ENCODE results near the gene RSPO4. TPM values are rescaled to one million over a fixed set of nuclear protein-coding genes. Genes with fewer than 3 reads are reported as not detected.

Gene RSPO4
- total and polyA plus RNA-seq, 2 donors from 2014 or later: 0.13 to 0.45 TPM

DNA sequence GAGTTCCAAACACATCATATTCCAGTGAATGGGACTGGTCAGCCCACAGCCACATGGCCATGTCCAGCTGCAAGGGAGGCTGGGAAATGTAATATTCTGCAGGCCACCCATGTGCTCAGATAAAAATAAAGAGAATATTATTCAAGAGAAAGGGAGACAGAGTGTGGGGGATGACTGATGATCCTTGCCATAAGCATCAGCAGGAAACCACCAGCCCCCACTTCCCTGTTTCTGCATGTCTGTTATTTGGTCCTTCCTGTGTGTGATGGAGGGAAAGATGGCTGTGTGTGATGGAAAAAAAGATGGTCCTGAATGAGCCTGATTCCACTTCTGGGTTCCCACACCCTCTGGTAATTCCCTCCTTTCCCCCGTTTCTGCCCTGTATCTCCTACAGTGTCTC, 13.1 kb upstream of the RSPO4 start:
- H3K9me3 ChIP-seq (ENCODE audit: control insufficient read depth in 2 of 3, insufficient read depth in 1 of 3, low read length in 3 of 3): no peaks in the 10 kb centered on the region
- no peak for FAIRE-seq
- no peak for DNase-seq
- no peaks in the 10 kb centered on the region for H3K4me1 ChIP-seq (ENCODE audit: control insufficient read depth in 2 of 3, insufficient read depth in 2 of 3, low read depth in 1 of 3, low read length in 3 of 3)
- no peak overlapping the region for H3K4me3 ChIP-seq (ENCODE audit: low read length in 3 of 3)
- H3K36me3 ChIP-seq (ENCODE audit: control insufficient read depth in 2 of 3, insufficient read depth in 3 of 3, low read length in 3 of 3): no peaks in the 10 kb centered on the region
- H3K27ac ChIP-seq (ENCODE audit: low read depth in 2 of 2, low read length in 2 of 2): no peak overlapping the region
- intact Hi-C loops (cut with DNase I): no loop called here
- TF ChIP-seq, protein P1, sequence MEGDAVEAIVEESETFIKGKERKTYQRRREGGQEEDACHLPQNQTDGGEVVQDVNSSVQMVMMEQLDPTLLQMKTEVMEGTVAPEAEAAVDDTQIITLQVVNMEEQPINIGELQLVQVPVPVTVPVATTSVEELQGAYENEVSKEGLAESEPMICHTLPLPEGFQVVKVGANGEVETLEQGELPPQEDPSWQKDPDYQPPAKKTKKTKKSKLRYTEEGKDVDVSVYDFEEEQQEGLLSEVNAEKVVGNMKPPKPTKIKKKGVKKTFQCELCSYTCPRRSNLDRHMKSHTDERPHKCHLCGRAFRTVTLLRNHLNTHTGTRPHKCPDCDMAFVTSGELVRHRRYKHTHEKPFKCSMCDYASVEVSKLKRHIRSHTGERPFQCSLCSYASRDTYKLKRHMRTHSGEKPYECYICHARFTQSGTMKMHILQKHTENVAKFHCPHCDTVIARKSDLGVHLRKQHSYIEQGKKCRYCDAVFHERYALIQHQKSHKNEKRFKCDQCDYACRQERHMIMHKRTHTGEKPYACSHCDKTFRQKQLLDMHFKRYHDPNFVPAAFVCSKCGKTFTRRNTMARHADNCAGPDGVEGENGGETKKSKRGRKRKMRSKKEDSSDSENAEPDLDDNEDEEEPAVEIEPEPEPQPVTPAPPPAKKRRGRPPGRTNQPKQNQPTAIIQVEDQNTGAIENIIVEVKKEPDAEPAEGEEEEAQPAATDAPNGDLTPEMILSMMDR (IDR thresholded peaks at IDR 0.05; ENCODE audit: borderline replicate concordance, extremely low read depth, insufficient read depth): no peak
- no peak overlapping the region for H3K9ac ChIP-seq (ENCODE audit: low read length in 3 of 3)
- H3K27me3 ChIP-seq (ENCODE audit: control insufficient read depth, insufficient read depth, low read length): no peaks in the 10 kb centered on the region

DNA sequence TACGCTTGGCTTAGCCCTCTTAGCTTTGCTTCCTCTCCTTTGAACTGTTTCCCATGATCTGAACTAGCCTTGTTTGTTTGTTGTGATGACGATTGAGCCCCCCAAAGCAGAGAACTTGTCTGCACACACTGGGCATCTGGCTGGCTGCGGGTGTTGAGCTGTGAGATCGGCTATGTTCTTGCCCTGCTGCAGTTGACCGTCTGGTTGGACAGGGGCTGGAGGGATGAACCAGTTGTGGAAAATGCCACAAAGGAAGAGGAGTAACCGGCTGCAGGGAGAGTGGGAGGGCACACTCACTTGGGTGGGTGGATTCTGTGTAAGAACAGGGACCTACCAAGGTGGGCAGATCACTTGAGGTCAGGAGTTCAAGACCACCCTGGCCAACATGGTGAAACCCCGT, 12.4 kb upstream of the RSPO4 start:
- FAIRE-seq: no peak
- intact Hi-C loops (cut with DNase I): no loop called here
- Histone ChIP-seq H3K27me3 (ENCODE audit: control insufficient read depth, insufficient read depth, low read length) (no peaks in the 10 kb centered on the region), H3K27ac (ENCODE audit: low read depth in 2 of 2, low read length in 2 of 2) (no peak overlapping the region), H3K4me1 (ENCODE audit: control insufficient read depth in 2 of 3, insufficient read depth in 2 of 3, low read depth in 1 of 3, low read length in 3 of 3) (no peaks in the 10 kb centered on the region), H3K36me3 (ENCODE audit: control insufficient read depth in 2 of 3, insufficient read depth in 3 of 3, low read length in 3 of 3) (no peaks in the 10 kb centered on the region), H3K9ac (ENCODE audit: low read length in 3 of 3) (no peak overlapping the region), H3K9me3 (ENCODE audit: control insufficient read depth in 2 of 3, insufficient read depth in 1 of 3, low read length in 3 of 3) (no peaks in the 10 kb centered on the region), H3K4me3 (ENCODE audit: low read length in 3 of 3) (no peak overlapping the region)
- TF ChIP-seq, protein P1 (IDR thresholded peaks at IDR 0.05; ENCODE audit: borderline replicate concordance, extremely low read depth, insufficient read depth): no peak
- no peak for DNase-seq

DNA sequence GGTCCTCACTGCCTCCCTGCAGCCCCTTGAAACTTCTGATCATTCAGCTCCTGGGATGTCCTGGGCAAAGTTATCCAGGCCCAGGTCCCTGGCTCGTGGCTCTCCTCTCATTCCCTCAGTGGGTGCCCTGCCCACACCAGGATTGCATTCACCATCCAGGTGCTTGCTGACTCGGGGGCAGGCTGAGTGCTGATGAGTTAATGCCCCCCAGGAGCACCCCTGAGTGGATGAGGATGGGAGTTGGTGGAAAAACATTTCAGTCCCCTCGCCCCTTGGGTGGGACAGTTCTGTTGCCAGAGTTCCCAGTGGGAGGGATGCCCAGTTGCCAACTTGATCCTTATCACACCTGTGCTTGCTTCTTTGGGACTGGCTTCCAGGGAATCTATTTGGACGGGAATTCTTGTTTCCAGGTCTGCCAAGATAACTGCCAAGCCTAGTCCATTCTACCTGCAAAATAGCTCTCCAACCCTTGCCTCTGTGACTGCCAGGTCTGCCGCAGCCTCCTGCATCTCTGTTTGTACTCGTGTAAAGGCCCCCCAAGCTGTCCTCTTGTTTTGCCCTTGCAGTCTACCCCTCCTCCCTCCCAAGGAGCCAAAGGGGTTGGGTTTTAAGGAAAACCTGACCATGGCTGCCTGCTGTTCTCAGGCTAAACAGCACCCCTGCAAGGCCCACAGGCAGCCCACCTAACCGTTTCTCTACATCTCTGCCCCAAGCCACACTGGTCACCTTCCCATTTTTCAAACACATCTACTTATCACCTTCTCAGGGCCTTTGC, 11.6 kb upstream of the RSPO4 start:
- Histone ChIP-seq H3K27ac (ENCODE audit: low read depth in 2 of 2, low read length in 2 of 2) (no peak overlapping the region), H3K4me3 (ENCODE audit: low read length in 3 of 3) (no peak overlapping the region), H3K9ac (ENCODE audit: low read length in 3 of 3) (no peak overlapping the region), H3K27me3 (ENCODE audit: control insufficient read depth, insufficient read depth, low read length) (no peaks in the 10 kb centered on the region), H3K9me3 (ENCODE audit: control insufficient read depth in 2 of 3, insufficient read depth in 1 of 3, low read length in 3 of 3) (no peaks in the 10 kb centered on the region), H3K4me1 (ENCODE audit: control insufficient read depth in 2 of 3, insufficient read depth in 2 of 3, low read depth in 1 of 3, low read length in 3 of 3) (no peaks in the 10 kb centered on the region), H3K36me3 (ENCODE audit: control insufficient read depth in 2 of 3, insufficient read depth in 3 of 3, low read length in 3 of 3) (no peaks in the 10 kb centered on the region)
- TF ChIP-seq, protein P1 (IDR thresholded peaks at IDR 0.05; ENCODE audit: borderline replicate concordance, extremely low read depth, insufficient read depth): no peak
- intact Hi-C loops (cut with DNase I): no loop called here
- no peak for FAIRE-seq
- DNase-seq: no peak

Data from kidney (tissue), 14 donors.